Measurements from ENCODE around the gene SOHLH2. TPM values are rescaled to one million over a fixed set of nuclear protein-coding genes. Genes with fewer than 3 reads are reported as not detected.

Gene SOHLH2
- total RNA-seq, 2 experiments from 2014 or later, result not detected

DNA sequence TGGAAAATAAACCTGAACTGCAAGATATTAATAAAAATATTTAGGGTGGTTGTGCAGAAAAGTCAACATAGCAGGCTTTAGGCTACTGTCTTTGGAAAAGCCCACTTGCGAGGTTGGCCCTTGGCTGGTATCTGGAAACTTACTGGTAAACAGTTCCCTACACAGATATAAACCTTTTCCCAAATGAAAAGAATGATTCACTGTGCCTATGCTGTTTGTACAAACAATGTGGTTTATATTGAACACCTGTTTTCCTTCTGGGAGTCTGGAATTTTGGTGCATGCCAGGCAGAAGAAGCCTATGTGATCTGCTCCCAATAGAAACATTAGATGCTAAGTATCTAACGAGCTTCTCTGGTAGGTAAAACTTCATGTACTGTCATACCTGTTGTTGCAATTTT, 29.7 kb upstream of the SOHLH2 start:
- POLR2A ChIA-PET, result no interaction called here

DNA sequence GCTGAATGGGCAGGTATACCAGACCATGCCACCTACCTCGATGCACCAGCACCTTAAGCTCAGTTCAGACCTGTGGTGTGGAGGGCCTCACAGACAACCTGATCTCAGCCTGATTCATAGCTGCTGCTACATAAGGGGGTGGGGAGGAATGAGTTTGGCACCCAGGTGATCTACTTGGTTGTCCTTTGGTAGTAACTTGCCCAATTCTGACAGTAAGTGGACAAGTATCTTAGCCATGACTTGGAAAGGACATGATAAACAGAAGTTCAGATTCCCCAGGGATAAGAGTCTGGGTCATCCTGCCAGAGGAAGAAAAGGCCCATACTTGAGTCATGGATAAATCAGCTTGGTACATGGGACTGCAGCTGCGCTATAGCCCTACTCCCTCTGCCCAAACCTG, 28.4 kb upstream of the SOHLH2 start:
- TF ChIP-seq, protein P1, sequence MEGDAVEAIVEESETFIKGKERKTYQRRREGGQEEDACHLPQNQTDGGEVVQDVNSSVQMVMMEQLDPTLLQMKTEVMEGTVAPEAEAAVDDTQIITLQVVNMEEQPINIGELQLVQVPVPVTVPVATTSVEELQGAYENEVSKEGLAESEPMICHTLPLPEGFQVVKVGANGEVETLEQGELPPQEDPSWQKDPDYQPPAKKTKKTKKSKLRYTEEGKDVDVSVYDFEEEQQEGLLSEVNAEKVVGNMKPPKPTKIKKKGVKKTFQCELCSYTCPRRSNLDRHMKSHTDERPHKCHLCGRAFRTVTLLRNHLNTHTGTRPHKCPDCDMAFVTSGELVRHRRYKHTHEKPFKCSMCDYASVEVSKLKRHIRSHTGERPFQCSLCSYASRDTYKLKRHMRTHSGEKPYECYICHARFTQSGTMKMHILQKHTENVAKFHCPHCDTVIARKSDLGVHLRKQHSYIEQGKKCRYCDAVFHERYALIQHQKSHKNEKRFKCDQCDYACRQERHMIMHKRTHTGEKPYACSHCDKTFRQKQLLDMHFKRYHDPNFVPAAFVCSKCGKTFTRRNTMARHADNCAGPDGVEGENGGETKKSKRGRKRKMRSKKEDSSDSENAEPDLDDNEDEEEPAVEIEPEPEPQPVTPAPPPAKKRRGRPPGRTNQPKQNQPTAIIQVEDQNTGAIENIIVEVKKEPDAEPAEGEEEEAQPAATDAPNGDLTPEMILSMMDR (IDR thresholded peaks at IDR 0.05), result no peak
- H3K4me1 Mint-ChIP-seq (ENCODE audit: low read depth), result no peaks in the 10 kb centered on the region
- POLR2A ChIA-PET, result no interaction called here
- no peaks in the 10 kb centered on the region for H3K9me3 Mint-ChIP-seq
- DNase-seq, result no peak
- intact Hi-C loops (cut with micrococcal nuclease), result no loop called here
- no peaks in the 10 kb centered on the region for H3K36me3 Mint-ChIP-seq (ENCODE audit: low read depth)
- H3K27me3 Mint-ChIP-seq, result no peaks in the 10 kb centered on the region
- ATAC-seq, result no peak
- CTCF ChIA-PET, result no interaction called here
- H3K27ac Mint-ChIP-seq, result no peak overlapping the region
- no peak overlapping the region for H3K4me3 Mint-ChIP-seq

More for the DNA sequence above, 29.7 kb upstream of the SOHLH2 start:
- no peaks in the 10 kb centered on the region for H3K9me3 Mint-ChIP-seq
- H3K36me3 Mint-ChIP-seq (ENCODE audit: low read depth), result no peaks in the 10 kb centered on the region
- no peaks in the 10 kb centered on the region for H3K4me1 Mint-ChIP-seq (ENCODE audit: low read depth)
- CTCF ChIA-PET, result no interaction called here
- intact Hi-C loops (cut with micrococcal nuclease), result no loop called here
- no peak overlapping the region for H3K4me3 Mint-ChIP-seq
- DNase-seq, result no peak
- no peak for ATAC-seq
- no peak overlapping the region for H3K27ac Mint-ChIP-seq
- TF ChIP-seq, protein P1 (IDR thresholded peaks at IDR 0.05), result no peak
- no peaks in the 10 kb centered on the region for H3K27me3 Mint-ChIP-seq

DNA sequence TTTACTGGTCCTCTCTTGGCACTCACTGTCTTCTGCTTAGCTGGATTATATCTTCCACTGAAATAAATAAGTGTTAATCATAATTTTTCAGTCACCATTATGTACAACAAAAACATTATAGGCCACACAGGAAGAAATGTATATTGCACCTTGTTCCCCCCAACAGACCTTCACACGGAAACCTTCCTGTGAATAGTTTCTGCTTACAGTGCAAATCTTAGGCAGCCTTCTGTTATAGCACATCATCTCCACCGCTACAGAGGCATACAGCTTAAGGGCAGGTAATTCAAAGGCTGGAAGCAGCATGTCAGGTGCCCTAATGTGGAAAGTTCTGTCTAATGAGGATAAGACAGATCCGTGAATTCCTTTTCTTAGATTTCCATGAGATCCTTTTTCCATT, 16.9 kb upstream of the SOHLH2 start:
- ATAC-seq (no peak), DNase-seq (no peak)
- Mint-ChIP-seq H3K4me1 (ENCODE audit: low read depth) (no peaks in the 10 kb centered on the region), H3K9me3 (peaks cover 7% of the 10 kb centered on the region), H3K36me3 (ENCODE audit: low read depth) (no peaks in the 10 kb centered on the region), H3K4me3 (no peak overlapping the region), H3K27ac (no peak overlapping the region), H3K27me3 (no peaks in the 10 kb centered on the region)
- POLR2A ChIA-PET, result no interaction called here
- intact Hi-C loops (cut with micrococcal nuclease), result no loop called here
- CTCF ChIA-PET, result no interaction called here
- TF ChIP-seq, protein P1 (IDR thresholded peaks at IDR 0.05), result no peak

DNA sequence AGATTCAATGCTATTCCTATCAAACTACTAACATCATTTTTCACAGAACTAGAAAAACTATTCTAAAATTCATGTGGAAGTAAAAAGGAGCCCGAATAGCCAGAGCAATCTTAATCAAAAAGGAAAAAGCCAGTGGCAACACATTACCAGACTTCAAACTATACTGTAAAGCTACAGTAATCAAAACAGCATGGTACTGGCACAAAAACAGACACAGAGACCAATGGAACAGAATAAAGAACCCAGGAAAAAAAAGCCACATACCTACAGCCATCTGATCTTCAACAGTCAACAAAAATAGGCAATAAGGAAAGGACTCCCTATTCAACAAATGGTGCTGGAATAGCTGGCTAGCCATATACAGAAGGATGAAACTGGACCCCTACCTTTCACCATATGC, 10.4 kb upstream of the SOHLH2 start:
- POLR2A ChIA-PET, result no interaction called here

DNA sequence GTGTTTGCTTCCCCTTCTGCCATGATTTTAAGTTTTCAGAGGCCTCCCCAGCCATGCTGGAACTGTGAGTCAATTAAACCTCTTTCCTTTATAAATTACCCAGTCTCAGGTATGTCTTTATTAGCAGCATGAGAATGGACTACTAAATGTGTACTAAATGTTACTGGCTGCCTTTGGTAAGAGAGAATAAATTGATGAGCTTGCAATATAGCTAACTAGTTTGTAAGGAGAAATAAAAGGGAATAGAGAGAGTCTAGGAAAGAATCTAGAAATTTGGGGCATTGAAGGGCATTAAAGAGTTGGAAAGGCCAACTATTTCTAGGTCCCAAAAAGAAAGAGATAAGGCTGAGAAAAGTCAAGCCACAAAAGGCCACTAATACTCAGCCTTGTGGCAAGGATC, 5.5 kb upstream of the SOHLH2 start:
- no peaks in the 10 kb centered on the region for H3K4me1 Mint-ChIP-seq (ENCODE audit: low read depth)
- intact Hi-C loops (cut with micrococcal nuclease), result no loop called here
- CTCF ChIA-PET, result no interaction called here
- TF ChIP-seq, protein P1 (IDR thresholded peaks at IDR 0.05), result no peak
- H3K36me3 Mint-ChIP-seq (ENCODE audit: low read depth), result no peaks in the 10 kb centered on the region
- no peak for DNase-seq
- no peak for ATAC-seq
- peaks cover 10% of the 10 kb centered on the region for H3K9me3 Mint-ChIP-seq
- no peak overlapping the region for H3K27ac Mint-ChIP-seq
- H3K4me3 Mint-ChIP-seq, result no peak overlapping the region
- peaks cover 1% of the 10 kb centered on the region for H3K27me3 Mint-ChIP-seq
- POLR2A ChIA-PET, result no interaction called here

More for the DNA sequence above, 10.4 kb upstream of the SOHLH2 start:
- Mint-ChIP-seq H3K4me3 (no peak overlapping the region), H3K9me3 (peaks cover 12% of the 10 kb centered on the region), H3K36me3 (ENCODE audit: low read depth) (no peaks in the 10 kb centered on the region), H3K27me3 (no peaks in the 10 kb centered on the region), H3K27ac (no peak overlapping the region), H3K4me1 (ENCODE audit: low read depth) (no peaks in the 10 kb centered on the region)
- CTCF ChIA-PET, result no interaction called here
- DNase-seq, result no peak
- intact Hi-C loops (cut with micrococcal nuclease), result no loop called here
- TF ChIP-seq, protein P1 (IDR thresholded peaks at IDR 0.05), result no peak
- ATAC-seq, result no peak
